ENCODE results near the gene SNX8. TPM values are rescaled to one million over a fixed set of nuclear protein-coding genes. Genes with fewer than 3 reads are reported as not detected.

The SNX8 gene
- total and polyA plus RNA-seq, 2 of the 8 experiments (the other 6 are each of a cell fraction or from before 2014, with no cell fraction given), result 46.2 to 70.8 TPM

DNA sequence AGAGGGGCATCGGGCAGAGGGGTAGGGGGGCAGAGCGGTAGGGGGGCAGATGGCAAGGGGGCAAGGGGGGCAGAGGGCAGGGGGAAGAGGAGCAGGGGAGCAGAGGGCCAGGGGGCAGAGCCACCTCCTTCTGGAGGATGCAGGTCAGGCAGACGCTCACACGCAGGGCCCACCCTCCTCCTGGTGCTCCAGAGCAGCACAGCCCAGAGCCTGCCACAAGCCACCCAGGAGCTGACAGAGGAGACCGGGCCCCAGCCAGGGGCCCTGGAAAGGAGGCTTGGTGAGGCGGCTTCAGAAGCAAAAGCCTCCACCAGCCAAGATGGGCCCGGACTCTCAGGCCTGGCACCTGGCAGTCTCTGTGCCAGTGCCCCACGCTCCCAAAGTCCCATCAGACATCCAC, 94.6 kb downstream of the SNX8 start:
- Histone ChIP-seq H4K91ac (replicated peaks; ENCODE audit: insufficient read length, low read length) (no peak overlapping the region), H2BK120ac (replicated peaks; ENCODE audit: low read depth, low read length) (no peak overlapping the region), H3K9ac (replicated peaks in 1 of 4; ENCODE audit: extremely low read depth in 1 of 4, low read depth in 3 of 4, low read length in 3 of 4) (no peak overlapping the region; a peak in 1 of 7 replicates), H3K27me3 (replicated peaks in 1 of 4; ENCODE audit: control insufficient read depth in 3 of 4, extremely low read depth in 1 of 4, insufficient read depth in 3 of 4, low read length in 3 of 4) (no peaks in the 10 kb centered on the region), H3K56ac (replicated peaks; ENCODE audit: insufficient read length, low read depth, low read length) (no peak overlapping the region), H3K23me2 (ENCODE audit: low read depth, low read length) (no peaks in the 10 kb centered on the region), H3K9me3 (ENCODE audit: insufficient read depth in 2 of 2, low read depth in 1 of 2, low read length in 1 of 2) (no peaks in the 10 kb centered on the region), H3K4me2 (ENCODE audit: insufficient read depth in 1 of 2, low read depth in 2 of 2, low read length in 2 of 2) (no peak overlapping the region), H3K23ac (ENCODE audit: insufficient read length) (no peak overlapping the region), H3K27ac (ENCODE audit: low read depth, low read length) (no peak overlapping the region), H2AFZ (ENCODE audit: low read length) (no peak overlapping the region), H2BK5ac (ENCODE audit: low read depth, low read length) (no peak overlapping the region), H2BK20ac (ENCODE audit: low read length) (no peak overlapping the region), H2BK15ac (ENCODE audit: low read length) (no peak overlapping the region), H2BK12ac (ENCODE audit: low read depth, low read length) (no peak overlapping the region), H3K4me3 (ENCODE audit: extremely low read depth in 1 of 4, insufficient read depth in 2 of 4, low read depth in 3 of 4, low read length in 4 of 4) (no peak overlapping the region), H4K20me1 (replicated peaks in 1 of 2; ENCODE audit: control insufficient read depth in 1 of 2, insufficient read depth in 2 of 2, low read length in 2 of 2) (peaks cover 5 to 24% of the 10 kb centered on the region in 2 experiments), H3K79me2 (ENCODE audit: control insufficient read depth in 1 of 2, insufficient read depth in 2 of 2, low read length in 2 of 2) (peaks cover 0 to 10% of the 10 kb centered on the region in 2 experiments; a peak in 3 of 4 replicates), H3K4ac (replicated peaks; ENCODE audit: insufficient read length, low read depth, low read length) (no peak overlapping the region), H2AK5ac (ENCODE audit: low read depth, low read length) (no peak overlapping the region), H4K5ac (ENCODE audit: insufficient read length, low read depth, low read length) (no peak overlapping the region), H3K14ac (ENCODE audit: insufficient read length) (no peak overlapping the region), H3K4me1 (replicated peaks in 1 of 4; ENCODE audit: control insufficient read depth in 3 of 4, insufficient read depth in 4 of 4, low read length in 3 of 4) (no peaks in the 10 kb centered on the region), H3K18ac (ENCODE audit: extremely low read depth, low read length) (no peak overlapping the region), H3K36me3 (ENCODE audit: control insufficient read depth in 2 of 4, insufficient read depth in 4 of 4, low read length in 3 of 4) (peaks cover 19 to 50% (median 38%) of the 10 kb centered on the region in 4 experiments; a peak in 7 of 8 replicates), H4K8ac (ENCODE audit: extremely low read depth, insufficient read depth, low read length) (no peak overlapping the region), H3K79me1 (ENCODE audit: low read depth, low read length) (peaks cover 14% of the 10 kb centered on the region)
- CTCF ChIA-PET (ENCODE audit: partially characterized antibody), result no interaction called here
- FAIRE-seq (no peak), DNase-seq (ENCODE audit: low read depth in 1 of 2, low spot score in 2 of 2) (no peak)
- POLR2A ChIA-PET (ENCODE audit: partially characterized antibody), result no interaction called here
- 88% methylated on average over 7 of the region's 8 CpGs; no CpG with 5 or more reads in 1 of the 2 experiments for WGBS, 2 experiments (ENCODE audit: extremely low coverage in 1 of 2, insufficient coverage in 1 of 2, insufficient read length in 1 of 2, insufficient replicate concordance in 2 of 2, low coverage in 1 of 2, low lambda C conversion rate in 2 of 2, missing lambda C conversion rate in 1 of 2)
- TF ChIP-seq HDAC2 (IDR thresholded peaks at IDR 0.05; ENCODE audit: borderline replicate concordance in 1 of 2, low read depth in 2 of 2, low read length in 2 of 2) (no peak), NRF1 (IDR thresholded peaks at IDR 0.05; ENCODE audit: low read depth, low read length) (no peak), SIRT6 (IDR thresholded peaks at IDR 0.05; ENCODE audit: low read length) (no peak), CHD2 (IDR thresholded peaks at IDR 0.05; ENCODE audit: low read length) (no peak), SP2 (IDR thresholded peaks at IDR 0.05; ENCODE audit: low read length) (no peak), E2F6 (IDR thresholded peaks at IDR 0.05) (no peak), GTF2F1 (IDR thresholded peaks at IDR 0.05; ENCODE audit: borderline replicate concordance, low read depth, low read length) (no peak), USF2 (IDR thresholded peaks at IDR 0.05; ENCODE audit: low read length) (no peak), SP1 (IDR thresholded peaks at IDR 0.05; ENCODE audit: low read depth, low read length) (no peak), RBBP5 (IDR thresholded peaks at IDR 0.05; ENCODE audit: borderline replicate concordance, low read depth, low read length) (no peak), CEBPB (IDR thresholded peaks at IDR 0.05; ENCODE audit: low read depth, low read length) (no peak), CTBP2 (IDR thresholded peaks at IDR 0.05; ENCODE audit: borderline replicate concordance, insufficient read depth, insufficient read length, low read length) (no peak), NANOG (IDR thresholded peaks at IDR 0.05; ENCODE audit: insufficient read depth, low read depth, low read length, poor library complexity, severe bottlenecking) (no peak)
